ENCODE results near the gene RETN. TPM values are rescaled to one million over a fixed set of nuclear protein-coding genes. Genes with fewer than 3 reads are reported as not detected.

The RETN gene
- total RNA-seq, 6 experiments from 2014 or later, result 0.63 to 2.4 TPM; not detected in 4

DNA sequence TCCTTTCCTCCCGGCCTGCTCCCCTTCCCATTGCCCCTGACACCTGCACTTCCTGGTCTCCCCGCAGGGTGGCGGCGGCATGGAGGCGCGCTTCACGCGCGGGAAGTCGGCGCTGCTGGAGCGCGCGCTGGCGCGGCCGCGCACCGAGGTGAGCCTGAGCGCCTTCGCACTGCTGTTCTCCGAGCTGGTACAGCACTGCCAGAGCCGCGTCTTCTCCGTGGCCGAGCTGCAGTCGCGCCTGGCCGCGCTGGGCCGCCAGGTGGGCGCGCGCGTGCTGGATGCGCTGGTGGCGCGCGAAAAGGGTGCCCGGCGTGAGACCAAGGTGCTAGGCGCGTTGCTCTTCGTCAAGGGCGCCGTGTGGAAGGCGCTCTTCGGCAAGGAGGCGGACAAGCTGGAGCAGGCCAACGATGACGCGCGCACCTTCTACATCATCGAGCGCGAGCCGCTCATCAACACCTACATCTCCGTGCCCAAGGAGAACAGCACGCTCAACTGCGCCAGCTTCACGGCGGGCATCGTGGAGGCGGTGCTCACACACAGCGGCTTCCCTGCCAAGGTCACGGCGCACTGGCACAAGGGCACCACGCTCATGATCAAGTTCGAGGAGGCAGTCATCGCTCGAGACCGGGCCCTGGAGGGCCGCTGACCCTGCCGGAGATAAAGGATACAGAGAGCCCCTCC, 13.5 kb downstream of the RETN start:
- Histone ChIP-seq H3K36me3 (peaks cover 0 to 7% (median 0%) of the 10 kb centered on the region in 4 donors), H3K27me3 (no peaks in the 10 kb centered on the region), H3K4me1 (peaks cover 0 to 10% (median 4%) of the 10 kb centered on the region in 4 donors), H3K9me3 (no peaks in the 10 kb centered on the region), H3K27ac (no peak overlapping the region), H3K4me3 (peak overlapping the region in 2 of 3 donors; percentile 72 to 89)
- ATAC-seq, result no peak
- no peak for DNase-seq
- TF ChIP-seq, protein P1, sequence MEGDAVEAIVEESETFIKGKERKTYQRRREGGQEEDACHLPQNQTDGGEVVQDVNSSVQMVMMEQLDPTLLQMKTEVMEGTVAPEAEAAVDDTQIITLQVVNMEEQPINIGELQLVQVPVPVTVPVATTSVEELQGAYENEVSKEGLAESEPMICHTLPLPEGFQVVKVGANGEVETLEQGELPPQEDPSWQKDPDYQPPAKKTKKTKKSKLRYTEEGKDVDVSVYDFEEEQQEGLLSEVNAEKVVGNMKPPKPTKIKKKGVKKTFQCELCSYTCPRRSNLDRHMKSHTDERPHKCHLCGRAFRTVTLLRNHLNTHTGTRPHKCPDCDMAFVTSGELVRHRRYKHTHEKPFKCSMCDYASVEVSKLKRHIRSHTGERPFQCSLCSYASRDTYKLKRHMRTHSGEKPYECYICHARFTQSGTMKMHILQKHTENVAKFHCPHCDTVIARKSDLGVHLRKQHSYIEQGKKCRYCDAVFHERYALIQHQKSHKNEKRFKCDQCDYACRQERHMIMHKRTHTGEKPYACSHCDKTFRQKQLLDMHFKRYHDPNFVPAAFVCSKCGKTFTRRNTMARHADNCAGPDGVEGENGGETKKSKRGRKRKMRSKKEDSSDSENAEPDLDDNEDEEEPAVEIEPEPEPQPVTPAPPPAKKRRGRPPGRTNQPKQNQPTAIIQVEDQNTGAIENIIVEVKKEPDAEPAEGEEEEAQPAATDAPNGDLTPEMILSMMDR (IDR thresholded peaks at IDR 0.05), result no peak
- no peak for TF ChIP-seq POLR2A (IDR thresholded peaks at IDR 0.05)
- WGBS (ENCODE audit: insufficient coverage, low coverage, low lambda C conversion rate, missing lambda C conversion rate), result 91% methylated on average over 29 of the region's 74 CpGs
- intact Hi-C loops (cut with DNase I), result loop anchor here (10.0 kb wide), 1 partner anchor 112 kb away; no protein-coding TSS in a partner anchor

DNA sequence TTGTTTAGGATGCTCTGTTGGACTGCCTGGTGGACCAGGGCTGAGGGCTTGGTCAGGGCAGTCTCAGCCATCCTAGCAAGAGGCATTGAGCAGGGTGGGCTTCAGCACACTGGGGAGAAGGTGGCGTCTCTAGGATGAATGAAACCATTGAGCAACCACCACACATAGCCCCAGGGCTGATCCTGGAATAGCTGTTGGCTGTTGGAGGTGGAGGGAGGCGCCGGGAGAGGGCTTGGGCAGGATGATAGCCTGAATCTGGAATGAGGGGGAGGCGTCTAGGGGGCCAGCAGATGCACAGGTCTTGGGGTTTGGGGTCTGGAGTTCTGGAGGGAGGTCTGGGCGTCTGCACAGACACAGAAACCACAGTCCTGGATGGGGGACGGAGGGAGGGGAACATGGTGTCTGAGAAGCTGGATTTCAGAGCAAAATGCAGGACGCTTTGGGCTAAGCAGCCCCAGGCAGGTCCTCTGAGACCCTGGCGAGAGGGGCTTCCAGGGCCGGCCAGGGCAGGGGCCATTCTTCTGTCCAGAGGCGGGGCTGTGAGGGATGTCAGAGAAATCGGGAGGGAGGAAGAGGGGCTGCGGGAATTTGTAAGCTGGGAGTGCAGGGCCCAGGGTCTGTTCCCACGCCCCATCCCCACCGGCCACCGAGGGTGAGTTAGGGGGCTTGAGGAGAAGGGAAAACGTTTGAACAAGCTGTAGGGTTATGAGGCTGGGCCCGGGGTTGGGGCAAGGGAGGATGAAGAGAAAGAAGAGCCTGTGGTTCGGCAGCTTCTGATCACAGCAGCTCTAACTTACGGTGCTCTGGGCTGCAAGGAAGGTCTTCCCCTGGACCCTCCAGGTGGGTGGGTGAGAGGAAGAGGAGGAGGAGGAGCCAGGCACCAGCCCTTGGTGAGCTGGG, 16.9 kb downstream of the RETN start:
- Histone ChIP-seq H3K27ac (no peak overlapping the region), H3K36me3 (peaks cover 0 to 7% (median 0%) of the 10 kb centered on the region in 4 donors), H3K4me1 (peaks cover 0 to 3% (median 0%) of the 10 kb centered on the region in 4 donors), H3K4me3 (no peak overlapping the region), H3K27me3 (no peaks in the 10 kb centered on the region), H3K9me3 (no peaks in the 10 kb centered on the region)
- ATAC-seq (no peak), DNase-seq (no peak)
- WGBS (ENCODE audit: insufficient coverage, low coverage, low lambda C conversion rate, missing lambda C conversion rate), result 47% methylated on average over 13 of the region's 19 CpGs
- TF ChIP-seq, protein P1 (IDR thresholded peaks at IDR 0.05), result no peak
- no peak for TF ChIP-seq POLR2A (IDR thresholded peaks at IDR 0.05)
- intact Hi-C loops (cut with DNase I), result loop anchor here (10.0 kb wide), 1 partner anchor 109 kb away; no protein-coding TSS in a partner anchor

DNA sequence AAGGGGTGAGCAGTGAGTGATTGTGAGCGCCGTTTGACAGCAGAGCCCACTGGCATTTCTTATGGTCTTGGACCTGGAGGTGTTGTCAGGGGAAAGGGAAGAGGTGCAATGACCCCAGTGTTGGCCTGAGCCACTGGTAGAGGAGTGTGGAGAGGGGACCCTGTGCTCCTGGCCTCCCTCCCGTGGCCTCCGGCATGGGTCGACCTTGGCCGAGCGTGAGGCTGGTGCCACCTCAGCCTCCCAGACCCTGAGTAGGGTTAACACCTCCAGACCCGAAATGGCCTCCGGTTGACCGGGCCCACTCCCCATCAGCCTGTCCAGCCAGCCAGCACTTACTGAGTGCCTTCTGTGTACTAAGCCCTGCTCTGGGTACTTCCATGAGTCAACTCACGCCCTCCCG, 18.3 kb downstream of the RETN start:
- H3K4me1 ChIP-seq, result no peaks in the 10 kb centered on the region
- no peaks in the 10 kb centered on the region for H3K27me3 ChIP-seq
- no peak overlapping the region for H3K27ac ChIP-seq
- no CpG with 5 or more reads among the region's 12 CpGs for WGBS (ENCODE audit: insufficient coverage, low coverage, low lambda C conversion rate, missing lambda C conversion rate)
- no peak for TF ChIP-seq POLR2A (IDR thresholded peaks at IDR 0.05)
- TF ChIP-seq, protein P1 (IDR thresholded peaks at IDR 0.05), result no peak
- no peak for ATAC-seq
- no peak overlapping the region for H3K4me3 ChIP-seq
- no peaks in the 10 kb centered on the region for H3K9me3 ChIP-seq
- H3K36me3 ChIP-seq, result peaks cover 0 to 7% (median 0%) of the 10 kb centered on the region in 4 donors
- DNase-seq, result no peak
- intact Hi-C loops (cut with DNase I), result loop anchor here (10.0 kb wide), 1 partner anchor 108 kb away; no protein-coding TSS in a partner anchor

DNA sequence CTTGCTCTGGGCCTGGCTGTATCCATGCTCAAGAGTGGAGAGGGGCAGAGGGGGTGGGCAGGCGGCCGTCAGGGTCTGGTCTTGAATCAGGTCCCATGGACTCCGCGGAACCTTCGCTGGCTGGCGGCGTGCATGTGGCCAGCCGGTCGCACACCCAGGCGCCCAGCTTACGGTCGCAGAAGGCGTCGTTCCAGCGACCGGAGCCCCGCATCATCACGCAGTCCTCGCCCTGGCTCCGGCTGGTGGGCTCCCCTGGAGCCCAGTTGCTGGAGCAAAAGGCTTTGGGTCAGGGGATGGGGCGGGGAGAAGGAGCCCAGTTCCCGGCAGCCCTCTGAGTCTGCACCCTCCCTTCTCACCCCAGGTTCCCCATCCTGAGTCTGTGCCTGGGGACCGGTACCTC, 20.3 kb downstream of the RETN start:
- DNase-seq, result no peak
- no peaks in the 10 kb centered on the region for H3K27me3 ChIP-seq
- H3K4me1 ChIP-seq, result no peaks in the 10 kb centered on the region
- H3K27ac ChIP-seq, result no peak overlapping the region
- H3K9me3 ChIP-seq, result no peaks in the 10 kb centered on the region
- intact Hi-C loops (cut with DNase I), result loop anchor here (10.0 kb wide), 1 partner anchor 106 kb away; no protein-coding TSS in a partner anchor
- no peaks in the 10 kb centered on the region for H3K36me3 ChIP-seq
- ATAC-seq, result peak in 1 of 4 donors; percentile 12
- 42% methylated on average over 2 of the region's 23 CpGs for WGBS (ENCODE audit: insufficient coverage, low coverage, low lambda C conversion rate, missing lambda C conversion rate)
- TF ChIP-seq, protein P1 (IDR thresholded peaks at IDR 0.05), result no peak
- no peak for TF ChIP-seq POLR2A (IDR thresholded peaks at IDR 0.05)
- H3K4me3 ChIP-seq, result no peak overlapping the region
